Adrenal gland (tissue), 5 donors: Measurements from ENCODE around the gene REC8.

ENCODE experiments used
- POLR2A ChIP-seq, 2 donors: fragments of 450-650 bp; IDR thresholded peaks; one replicate each; pipeline ENCODE4 v1.6.1; 2017; ENCODE audit warnings: antibody characterized with exemption in 2 of 2, mild to moderate bottlenecking in 2 of 2, moderate library complexity in 1 of 2
- TF ChIP-seq, protein P1 (sequence below), 6 experiments: fragments of 450-650 bp in 4 of 6; fragments of 200-600 bp in 2 of 6; sonication (generic) in 1 of 6; IDR thresholded peaks; 1 replicate in 5 of 6; 2 replicates in 1 of 6; pipeline versions ENCODE4 v1.5.1 to v1.8.0; 2016 to 2021; ENCODE audit warnings: antibody characterized with exemption in 6 of 6, mild to moderate bottlenecking in 2 of 6, moderate library complexity in 1 of 6
- donor health status: DM: no; HTN: no; CAD: no.

DNA sequence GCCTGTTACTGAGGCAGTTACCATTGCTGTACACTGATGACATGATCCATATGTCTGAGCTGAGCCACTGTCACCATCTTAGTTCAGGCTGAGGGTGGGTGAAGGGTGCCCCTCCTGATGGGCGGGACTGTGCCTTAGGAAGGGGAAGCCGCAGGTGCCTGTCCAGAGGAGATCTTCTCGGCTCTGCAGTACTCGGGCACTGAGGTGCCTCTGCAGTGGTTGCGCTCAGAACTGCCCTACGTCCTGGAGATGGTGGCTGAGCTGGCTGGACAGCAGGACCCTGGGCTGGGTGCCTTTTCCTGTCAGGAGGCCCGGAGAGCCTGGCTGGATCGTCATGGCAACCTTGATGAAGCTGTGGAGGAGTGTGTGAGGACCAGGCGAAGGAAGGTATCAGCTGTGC lies 20.9 kb upstream of the REC8 start:
- no peak for TF ChIP-seq POLR2A (IDR thresholded peaks at IDR 0.05)
- TF ChIP-seq, protein P1, sequence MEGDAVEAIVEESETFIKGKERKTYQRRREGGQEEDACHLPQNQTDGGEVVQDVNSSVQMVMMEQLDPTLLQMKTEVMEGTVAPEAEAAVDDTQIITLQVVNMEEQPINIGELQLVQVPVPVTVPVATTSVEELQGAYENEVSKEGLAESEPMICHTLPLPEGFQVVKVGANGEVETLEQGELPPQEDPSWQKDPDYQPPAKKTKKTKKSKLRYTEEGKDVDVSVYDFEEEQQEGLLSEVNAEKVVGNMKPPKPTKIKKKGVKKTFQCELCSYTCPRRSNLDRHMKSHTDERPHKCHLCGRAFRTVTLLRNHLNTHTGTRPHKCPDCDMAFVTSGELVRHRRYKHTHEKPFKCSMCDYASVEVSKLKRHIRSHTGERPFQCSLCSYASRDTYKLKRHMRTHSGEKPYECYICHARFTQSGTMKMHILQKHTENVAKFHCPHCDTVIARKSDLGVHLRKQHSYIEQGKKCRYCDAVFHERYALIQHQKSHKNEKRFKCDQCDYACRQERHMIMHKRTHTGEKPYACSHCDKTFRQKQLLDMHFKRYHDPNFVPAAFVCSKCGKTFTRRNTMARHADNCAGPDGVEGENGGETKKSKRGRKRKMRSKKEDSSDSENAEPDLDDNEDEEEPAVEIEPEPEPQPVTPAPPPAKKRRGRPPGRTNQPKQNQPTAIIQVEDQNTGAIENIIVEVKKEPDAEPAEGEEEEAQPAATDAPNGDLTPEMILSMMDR (IDR thresholded peaks at IDR 0.05), result no peak
